GM12891 (cell line): ENCODE data around the gene SEPTIN5.
"Not testable (repeated sequence)": the region's sequence is repeated elsewhere in the genome, so short reads cannot be mapped to it uniquely, and the experiment has no call there.

ENCODE experiments used
- DNase-seq: peaks from one replicate; pipeline ENCODE4 v3.0.0; 2011; ENCODE audit warnings: low spot score; ENCODE audit not compliant: insufficient read length
- FAIRE-seq: peaks from 2 replicates; lab custom pipeline; 2011; peaks lifted over from hg19 to GRCh38; lab: Jason Lieb, UNC
- PAX5 ChIP-seq: IDR thresholded peaks from 2 replicates; pipeline ENCODE4 v1.6.1; 2011; ENCODE audit warnings: low read length, moderate library complexity, mild to moderate bottlenecking; ENCODE audit not compliant: insufficient read depth, severe bottlenecking
- POLR2A ChIP-seq: IDR thresholded peaks from 2 replicates; pipeline ENCODE4 v1.6.1; 2011; ENCODE audit warnings: low read depth, low read length, control low read depth
- POLR2AphosphoS5 ChIP-seq: IDR thresholded peaks from 2 replicates; pipeline ENCODE4 v1.6.1; 2011; ENCODE audit warnings: low read depth, low read length, control low read depth
- POU2F2 ChIP-seq: IDR thresholded peaks from 2 replicates; pipeline ENCODE4 v1.6.1; 2011; ENCODE audit warnings: low read depth, mild to moderate bottlenecking, control low read depth, low read length, moderate library complexity
- SPI1 ChIP-seq: IDR thresholded peaks from 2 replicates; pipeline ENCODE4 v1.6.1; 2011; ENCODE audit warnings: low read depth, low read length, control low read depth
- TAF1 ChIP-seq: IDR thresholded peaks from 2 replicates; pipeline ENCODE4 v1.6.1; 2011; ENCODE audit warnings: low read depth, low read length, control low read depth

SEPTIN5 gene

DNA sequence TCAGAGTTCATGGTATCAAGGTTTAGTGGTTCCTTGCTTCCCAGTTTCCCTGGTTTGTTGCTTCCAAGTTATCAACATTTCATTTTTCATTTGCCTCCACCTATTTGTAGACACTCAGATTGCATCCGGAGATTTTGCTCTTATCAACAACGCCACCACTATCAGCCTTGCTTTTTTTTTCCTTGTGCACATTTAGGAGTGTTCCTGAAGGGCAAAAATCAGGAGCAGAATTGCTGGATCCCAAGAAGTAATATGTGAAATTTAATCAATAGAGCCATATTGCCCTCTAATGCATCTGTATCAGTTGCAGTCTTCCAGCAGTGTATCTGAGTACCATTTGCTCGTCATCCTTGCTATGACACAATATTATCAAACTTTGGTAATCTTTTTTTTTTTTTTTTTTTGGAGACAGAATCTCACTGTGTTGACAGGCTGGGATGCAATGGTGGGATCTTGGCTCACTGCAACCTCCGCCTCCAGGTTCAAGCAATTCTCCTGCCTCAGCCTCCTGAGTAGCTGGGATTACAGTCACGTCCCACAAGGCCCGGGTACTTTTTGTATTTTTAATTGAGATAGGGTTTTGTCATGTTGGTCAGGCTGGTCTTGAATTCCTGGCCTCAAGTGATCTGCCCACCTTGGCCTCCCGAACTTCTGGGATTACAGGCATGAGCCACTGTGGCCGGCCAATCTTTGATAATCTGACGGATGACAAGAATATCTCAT is 42.1 kb upstream of the SEPTIN5 start:
- no peak for FAIRE-seq
- TF ChIP-seq TAF1, result no peak
- TF ChIP-seq POU2F2, result no peak
- no peak for TF ChIP-seq POLR2A
- TF ChIP-seq PAX5, result no peak
- no peak for TF ChIP-seq POLR2AphosphoS5
- TF ChIP-seq SPI1, result no peak

DNA sequence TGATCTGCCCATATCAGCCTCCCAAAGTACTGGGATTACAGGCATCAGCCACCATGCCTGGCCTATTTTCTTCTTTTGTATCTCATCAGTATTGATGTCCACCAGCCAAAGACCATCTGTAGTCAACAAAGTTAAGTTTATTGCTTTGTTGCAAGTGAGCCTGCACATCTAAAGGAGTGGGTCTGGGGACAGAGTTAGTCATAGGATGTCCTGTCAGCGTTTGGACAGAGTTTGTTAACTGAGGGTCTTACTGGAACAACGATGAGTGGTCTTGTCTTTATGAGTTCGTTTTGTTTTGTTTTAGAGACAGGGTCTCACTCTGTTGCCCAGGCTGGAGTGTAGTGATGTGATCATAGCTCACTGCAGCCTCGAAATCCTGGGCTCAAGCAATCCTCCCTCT is 40.6 kb upstream of the SEPTIN5 start:
- DNase-seq (no peak), FAIRE-seq (no peak)
- TF ChIP-seq POLR2AphosphoS5 (no peak), PAX5 (no peak), POU2F2 (no peak), TAF1 (no peak), SPI1 (no peak)

More for the DNA sequence above, 42.1 kb upstream of the SEPTIN5 start:
- no peak for DNase-seq

DNA sequence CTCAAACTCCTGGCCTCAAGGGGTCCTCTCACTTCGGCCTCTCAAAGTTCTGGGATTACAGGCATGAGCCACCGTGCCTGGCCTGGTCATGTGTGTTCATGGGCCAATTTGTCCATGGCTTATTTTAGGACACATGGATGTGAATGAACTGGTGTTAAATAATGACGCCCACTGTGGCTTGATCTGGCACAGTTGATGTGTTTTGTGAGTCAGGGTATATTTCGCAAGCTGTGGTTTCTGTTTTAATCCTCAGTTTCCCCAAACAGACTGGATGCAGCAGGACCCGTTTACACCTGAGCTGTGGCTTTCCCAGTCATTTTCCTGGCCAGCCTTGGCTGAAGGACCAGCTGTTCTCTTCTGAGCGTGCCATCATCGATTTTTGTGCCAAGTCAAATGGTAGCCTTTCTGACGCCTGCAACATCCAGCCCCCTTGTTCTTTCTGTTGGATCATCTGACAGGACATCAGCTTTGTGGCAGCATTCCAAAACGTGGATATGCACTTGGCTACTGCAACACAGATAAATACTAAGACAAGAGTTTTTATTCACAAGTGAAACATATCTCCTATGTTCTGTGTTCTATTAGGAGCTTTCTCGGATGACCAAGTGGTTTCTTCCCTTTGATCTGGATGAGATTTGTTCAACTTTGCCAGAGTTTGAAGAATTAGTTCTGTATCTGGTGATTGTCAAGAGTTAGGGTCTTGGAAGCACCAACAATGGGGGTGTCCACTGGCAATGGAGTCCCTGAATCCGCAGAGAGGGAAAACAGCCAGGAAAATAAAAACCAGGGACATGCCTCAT is 40.0 kb upstream of the SEPTIN5 start:
- no peak for FAIRE-seq
- DNase-seq, result no peak
- TF ChIP-seq TAF1 (no peak), POU2F2 (no peak), PAX5 (no peak), SPI1 (no peak), POLR2A (no peak), POLR2AphosphoS5 (no peak)

DNA sequence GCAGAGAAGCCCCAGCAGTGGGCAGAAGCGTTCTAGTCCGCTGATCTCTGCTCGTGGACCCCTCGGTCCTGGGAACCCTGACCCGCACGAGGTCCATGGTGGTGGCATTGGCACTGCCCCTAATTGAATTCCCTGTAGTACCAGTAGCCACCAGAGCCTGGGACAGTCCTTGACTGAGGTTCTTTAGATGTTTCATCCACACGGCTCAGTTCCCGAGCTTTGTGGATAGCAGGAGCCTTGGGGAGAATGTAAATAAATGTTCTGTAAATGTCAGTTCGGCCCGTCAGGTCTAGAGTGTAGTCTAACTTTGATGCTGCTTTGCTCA is 39.4 kb upstream of the SEPTIN5 start:
- FAIRE-seq (no peak), DNase-seq (no peak)
- TF ChIP-seq PAX5, result no peak
- TF ChIP-seq POLR2A, result no peak
- TF ChIP-seq TAF1, result no peak
- TF ChIP-seq POLR2AphosphoS5, result no peak
- no peak for TF ChIP-seq SPI1
- no peak for TF ChIP-seq POU2F2

DNA sequence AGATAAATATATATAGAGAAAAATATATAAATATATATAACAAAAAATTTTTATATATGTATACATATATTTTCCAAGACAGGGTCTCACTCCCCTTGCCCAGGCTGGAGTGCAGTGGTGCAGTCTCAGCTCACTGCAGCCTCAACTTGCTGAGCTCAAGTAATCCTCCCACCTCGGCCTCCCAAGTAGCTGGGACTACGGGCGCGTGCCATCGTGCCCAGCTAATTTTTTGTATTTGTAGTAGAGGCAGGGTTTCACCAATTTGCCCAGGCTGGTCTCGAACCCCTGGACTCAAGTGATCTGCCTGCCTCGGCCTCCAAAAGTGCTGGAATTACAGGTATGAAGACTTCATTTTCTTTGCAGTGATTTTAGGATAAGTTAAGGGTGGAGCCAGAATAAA is 38.9 kb upstream of the SEPTIN5 start:
- FAIRE-seq, result no peak
- TF ChIP-seq POLR2AphosphoS5 (no peak), POLR2A (no peak), PAX5 (no peak), POU2F2 (no peak), TAF1 (no peak), SPI1 (no peak)
- DNase-seq, result no peak

DNA sequence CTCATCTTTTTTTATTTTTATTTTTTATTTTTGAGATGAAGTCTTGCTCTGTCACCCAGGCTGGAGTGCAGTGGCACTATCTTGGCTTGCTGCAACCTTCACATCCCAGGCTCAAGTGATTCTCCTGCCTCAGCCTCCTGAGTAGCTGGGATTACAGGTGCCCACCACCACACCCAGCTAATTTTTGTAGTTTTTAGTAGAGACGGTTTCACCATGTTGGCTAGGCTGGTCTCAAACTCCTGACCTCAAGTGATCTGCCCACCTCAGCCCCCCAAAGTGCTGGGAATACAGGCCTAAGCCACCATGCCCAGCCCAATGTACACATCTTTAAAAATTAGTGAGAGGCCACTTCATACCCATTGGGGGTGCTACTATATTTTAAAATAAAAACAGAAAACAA is 37.9 kb upstream of the SEPTIN5 start:
- not testable (repeated sequence) for FAIRE-seq, DNase-seq

DNA sequence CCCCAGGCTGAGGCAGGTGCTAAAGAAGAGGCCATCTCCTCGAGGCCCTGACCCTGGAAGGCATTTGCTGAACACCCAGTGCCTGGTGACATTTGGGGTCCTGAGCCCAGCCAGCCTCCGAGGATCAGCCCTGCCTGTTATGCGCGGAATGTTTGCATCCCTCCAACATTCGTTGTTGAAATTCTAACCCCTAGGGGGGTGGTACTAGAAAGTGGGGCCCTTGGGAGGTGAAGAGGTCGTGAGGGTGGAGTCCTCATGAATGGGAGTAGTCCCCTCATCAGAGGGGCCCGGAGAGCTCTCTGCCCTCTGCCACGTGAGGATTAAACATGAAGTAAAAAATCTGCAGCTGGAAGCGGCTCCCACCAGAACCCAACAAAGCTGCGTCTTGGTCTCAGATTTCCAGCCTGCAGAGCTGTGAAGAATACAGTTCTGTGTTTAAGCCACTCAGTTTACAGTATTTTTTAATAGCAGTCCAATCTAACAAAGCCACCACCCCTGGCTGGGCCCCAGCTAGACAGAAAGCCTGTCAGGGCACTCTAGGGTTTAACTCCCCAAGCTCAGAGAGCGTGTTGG is 35.3 kb upstream of the SEPTIN5 start:
- DNase-seq (no peak), FAIRE-seq (no peak)
- no peak for TF ChIP-seq TAF1
- no peak for TF ChIP-seq SPI1
- no peak for TF ChIP-seq POLR2A
- no peak for TF ChIP-seq POLR2AphosphoS5
- no peak for TF ChIP-seq PAX5
- TF ChIP-seq POU2F2, result no peak

DNA sequence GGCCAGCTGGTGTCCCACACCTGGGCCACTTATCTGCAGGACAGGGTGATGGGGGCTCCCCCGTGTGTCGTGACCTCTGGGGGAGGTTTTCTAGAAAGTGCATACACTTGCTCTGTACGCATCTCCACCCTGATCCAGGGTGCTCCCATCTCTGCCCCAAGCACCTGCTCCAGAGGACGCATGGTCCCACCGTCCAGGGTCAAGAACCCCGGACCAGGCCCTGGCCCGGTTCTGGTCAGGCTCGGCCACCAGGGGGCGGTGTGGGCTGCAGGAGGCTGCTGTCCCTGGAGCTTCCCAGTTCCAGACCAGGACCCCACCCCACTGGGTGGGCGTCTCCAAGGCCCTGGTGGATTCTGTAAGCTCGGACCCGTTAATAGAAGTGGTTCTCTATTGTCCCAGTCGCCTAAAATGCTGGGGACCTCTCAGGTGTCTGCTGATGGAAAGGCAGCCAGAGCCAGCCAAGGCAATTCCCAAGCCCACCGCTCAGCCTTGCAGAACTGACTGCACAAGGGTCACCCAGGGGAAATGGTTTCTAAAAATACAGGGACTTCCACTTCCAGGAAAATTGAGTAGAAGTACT is 34.7 kb upstream of the SEPTIN5 start:
- TF ChIP-seq POLR2A, result no peak
- TF ChIP-seq PAX5, result no peak
- TF ChIP-seq POLR2AphosphoS5, result no peak
- TF ChIP-seq POU2F2, result no peak
- no peak for TF ChIP-seq TAF1
- no peak for TF ChIP-seq SPI1
- DNase-seq (no peak), FAIRE-seq (no peak)

DNA sequence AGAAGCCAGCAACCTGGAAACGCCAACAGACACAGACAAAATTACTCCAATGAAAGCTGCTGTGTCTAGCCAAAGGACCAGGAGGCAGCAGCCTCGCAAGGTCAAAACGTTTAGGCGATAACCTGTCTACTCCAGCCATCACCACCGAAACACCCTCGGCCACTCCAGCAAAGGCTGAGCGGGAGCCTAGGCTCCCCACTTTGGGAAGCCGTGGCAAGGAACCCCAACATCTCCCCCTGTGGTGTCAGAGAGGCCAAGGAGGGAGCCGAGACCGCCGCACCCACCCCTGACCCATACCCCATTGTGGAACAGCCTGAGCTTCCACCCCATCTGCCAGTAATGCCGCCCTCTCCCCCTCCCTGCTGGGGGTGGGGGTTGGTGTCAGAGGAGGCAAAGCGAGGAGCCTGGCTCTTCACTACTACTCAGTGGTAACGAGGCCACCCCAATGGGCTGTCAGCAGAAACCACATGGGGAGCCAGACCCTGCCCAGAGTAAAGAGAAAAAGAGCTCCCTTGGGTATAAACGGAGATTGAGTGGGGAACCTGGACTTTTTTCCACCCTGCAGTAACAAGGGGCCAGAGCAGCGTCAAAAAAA is 33.9 kb upstream of the SEPTIN5 start:
- TF ChIP-seq TAF1 (no peak), SPI1 (no peak), POU2F2 (no peak), POLR2AphosphoS5 (no peak), PAX5 (no peak), POLR2A (no peak)
- FAIRE-seq, result no peak

More for the DNA sequence above, 33.9 kb upstream of the SEPTIN5 start:
- no peak for DNase-seq
